Upper lobe of left lung (tissue), 6 donors: ENCODE measurements around the gene RNPS1. TPM values are rescaled to one million over a fixed set of nuclear protein-coding genes. Genes with fewer than 3 reads are reported as not detected.

ENCODE experiments used
- ATAC-seq, 2 donors: fragments of 200-7000 bp; cut with Tn5 transposase; one replicate each; pipeline ENCODE4 v1.9.1; 2022; ENCODE audit warnings: mild to moderate bottlenecking in 2 of 2, moderate library complexity in 2 of 2; ENCODE audit not compliant: low FRiP score in 2 of 2
- DNase-seq, 2 donors: peaks; one replicate each; pipeline ENCODE4 v3.0.0-alpha.2; 2019 to 2020
- H3K27ac ChIP-seq, 4 donors: fragments of 200-600 bp; sonication (generic); one replicate each; pipeline ENCODE4 v1.5.1; 2016 to 2019
- H3K27me3 ChIP-seq, 4 donors: fragments of 200-600 bp; sonication (generic); one replicate each; pipeline ENCODE4 v1.5.1; 2017 to 2019
- H3K36me3 ChIP-seq, 4 donors: fragments of 200-600 bp; sonication (generic); one replicate each; pipeline ENCODE4 v1.5.1; 2016 to 2019
- H3K4me1 ChIP-seq, 4 donors: fragments of 200-600 bp; sonication (generic); one replicate each; pipeline ENCODE4 v1.5.1; 2018 to 2019
- H3K4me3 ChIP-seq, 4 donors: fragments of 200-600 bp; sonication (generic); one replicate each; pipeline ENCODE4 v1.5.1; 2017 to 2019; ENCODE audit warnings: mild to moderate bottlenecking in 2 of 4, moderate library complexity in 1 of 4
- H3K9me3 ChIP-seq, 4 donors: fragments of 200-600 bp; sonication (generic); one replicate each; pipeline ENCODE4 v1.5.1; 2018 to 2019
- EP300 ChIP-seq, 4 donors: sonication (generic); formaldehyde crosslinking; IDR thresholded peaks; one replicate each; pipeline ENCODE4 v1.5.1; 2017; ENCODE audit warnings: antibody characterized with exemption in 4 of 4, control low read depth in 2 of 4
- POLR2A ChIP-seq, 4 donors: fragments of 450-650 bp; IDR thresholded peaks; one replicate each; pipeline ENCODE4 v1.5.1; 2016 to 2017; ENCODE audit warnings: antibody characterized with exemption in 4 of 4, mild to moderate bottlenecking in 2 of 4
- POLR2AphosphoS5 ChIP-seq, 2 donors: sonication (generic); formaldehyde crosslinking; IDR thresholded peaks; one replicate each; pipeline ENCODE4 v1.5.1; 2017; ENCODE audit warnings: antibody characterized with exemption in 2 of 2
- WGBS, 2 donors: methylation state at CpG; one replicate each; pipeline ENCODE4 v1.1.5; 2017 to 2018; 5-methylcytosine and 5-hydroxymethylcytosine counted together
- total RNA-seq, 6 donors: library from RNA; depleted of rRNA in 4 of 6; stranded (reverse); fragments of >200 nt in 4 of 6; gene quantifications; one replicate each; pipeline versions ENCODE4 v1.1.0 to v1.2.1, GENCODE V29; 2016 to 2021
- TF ChIP-seq, protein P1 (sequence below), 6 experiments: fragments of 450-650 bp in 4 of 6; fragments of 200-600 bp in 2 of 6; sonication (generic) in 2 of 6; IDR thresholded peaks; one replicate each; pipeline ENCODE4 v1.5.1; 2016 to 2019; ENCODE audit warnings: antibody characterized with exemption in 6 of 6
- donor health status: DM: no; HTN: no; CAD: no; lungs with moderate emphysema.
- donor health status: DM: no; HTN: yes; CAD: no; lungs with severe emphysema.

RNPS1 gene
- total RNA-seq, 6 donors from 2014 or later = 92.2 to 142 (median 114) TPM

- TF ChIP-seq EP300 (IDR thresholded peaks at IDR 0.05) = no peak
- TF ChIP-seq, protein P1, sequence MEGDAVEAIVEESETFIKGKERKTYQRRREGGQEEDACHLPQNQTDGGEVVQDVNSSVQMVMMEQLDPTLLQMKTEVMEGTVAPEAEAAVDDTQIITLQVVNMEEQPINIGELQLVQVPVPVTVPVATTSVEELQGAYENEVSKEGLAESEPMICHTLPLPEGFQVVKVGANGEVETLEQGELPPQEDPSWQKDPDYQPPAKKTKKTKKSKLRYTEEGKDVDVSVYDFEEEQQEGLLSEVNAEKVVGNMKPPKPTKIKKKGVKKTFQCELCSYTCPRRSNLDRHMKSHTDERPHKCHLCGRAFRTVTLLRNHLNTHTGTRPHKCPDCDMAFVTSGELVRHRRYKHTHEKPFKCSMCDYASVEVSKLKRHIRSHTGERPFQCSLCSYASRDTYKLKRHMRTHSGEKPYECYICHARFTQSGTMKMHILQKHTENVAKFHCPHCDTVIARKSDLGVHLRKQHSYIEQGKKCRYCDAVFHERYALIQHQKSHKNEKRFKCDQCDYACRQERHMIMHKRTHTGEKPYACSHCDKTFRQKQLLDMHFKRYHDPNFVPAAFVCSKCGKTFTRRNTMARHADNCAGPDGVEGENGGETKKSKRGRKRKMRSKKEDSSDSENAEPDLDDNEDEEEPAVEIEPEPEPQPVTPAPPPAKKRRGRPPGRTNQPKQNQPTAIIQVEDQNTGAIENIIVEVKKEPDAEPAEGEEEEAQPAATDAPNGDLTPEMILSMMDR (IDR thresholded peaks at IDR 0.05) = no peak
- no peak for TF ChIP-seq POLR2AphosphoS5 (IDR thresholded peaks at IDR 0.05)
- no peak for TF ChIP-seq POLR2A (IDR thresholded peaks at IDR 0.05)
- H3K4me3 ChIP-seq = no peak overlapping the region
- H3K27me3 ChIP-seq = no peaks in the 10 kb centered on the region
- ATAC-seq (no peak), DNase-seq (peak in 1 of 2 donors; percentile 63)
- peaks cover 7 to 93% (median 65%) of the 10 kb centered on the region in 4 donors for H3K36me3 ChIP-seq
- no peak overlapping the region for H3K27ac ChIP-seq
- H3K4me1 ChIP-seq = peaks cover 0 to 7% (median 0%) of the 10 kb centered on the region in 4 donors
- no peaks in the 10 kb centered on the region for H3K9me3 ChIP-seq
- 83 to 88% methylated on average over 8 to 17 of the region's 21 CpGs for WGBS, 2 donors
These were observed 27.3 kb upstream of the RNPS1 start for GRCh38 chr16:2295056-2295798.

DNA sequence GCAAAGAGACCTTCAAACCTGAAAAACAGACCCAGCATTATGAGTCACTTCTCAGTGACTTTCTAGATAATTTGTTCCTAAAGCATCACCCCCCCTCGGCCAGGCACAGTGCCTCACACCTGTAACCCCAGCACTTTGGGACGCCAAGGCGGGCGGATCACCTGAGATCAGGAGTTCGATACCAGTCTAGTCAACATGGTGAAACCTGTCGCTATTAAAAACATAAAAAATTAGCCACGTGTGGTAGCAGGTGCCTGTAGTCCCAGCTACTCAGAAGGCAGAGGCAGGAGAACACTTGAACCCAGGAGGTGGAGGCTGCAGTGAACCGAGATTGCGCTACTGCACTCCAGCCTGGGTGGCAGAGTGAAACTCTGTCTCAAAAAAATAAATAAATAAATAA lies 24.3 kb upstream of the RNPS1 start:
- no peak for ATAC-seq
- no peak overlapping the region for H3K27ac ChIP-seq
- peaks cover 17 to 94% (median 69%) of the 10 kb centered on the region in 4 donors for H3K36me3 ChIP-seq
- DNase-seq = no peak
- no peak overlapping the region for H3K4me3 ChIP-seq
- no peaks in the 10 kb centered on the region for H3K27me3 ChIP-seq
- TF ChIP-seq, protein P1 (IDR thresholded peaks at IDR 0.05) = no peak
- TF ChIP-seq EP300 (IDR thresholded peaks at IDR 0.05) (no peak), POLR2A (IDR thresholded peaks at IDR 0.05) (no peak), POLR2AphosphoS5 (IDR thresholded peaks at IDR 0.05) (no peak)
- WGBS, 2 donors = 93% methylated on average over 9 of the region's 9 CpGs
- H3K9me3 ChIP-seq = no peaks in the 10 kb centered on the region
- peaks cover 0 to 7% (median 0%) of the 10 kb centered on the region in 4 donors for H3K4me1 ChIP-seq

DNA sequence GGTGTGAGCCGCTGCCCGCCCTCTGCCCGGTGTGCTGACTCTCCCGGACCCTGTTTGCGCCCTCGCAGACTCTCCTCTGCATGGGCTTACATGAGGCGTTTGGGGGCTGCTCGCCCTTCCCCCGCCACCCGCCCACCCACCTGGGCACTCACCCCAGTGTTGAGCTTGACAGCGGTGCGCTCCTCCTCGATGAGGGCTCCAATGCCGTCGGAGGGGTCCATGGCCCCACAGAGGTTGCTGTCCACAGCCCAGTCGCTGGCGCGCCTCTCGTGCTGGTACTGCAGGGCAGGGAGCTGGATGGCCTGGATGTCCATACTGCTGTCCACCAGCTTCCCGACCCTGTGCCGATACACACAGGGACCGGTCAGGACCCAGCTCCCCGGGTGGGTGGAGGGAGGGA lies 21.4 kb upstream of the RNPS1 start:
- DNase-seq = no peak
- Histone ChIP-seq H3K4me3 (no peak overlapping the region), H3K27me3 (no peaks in the 10 kb centered on the region), H3K27ac (no peak overlapping the region), H3K4me1 (no peaks in the 10 kb centered on the region), H3K36me3 (peaks cover 33 to 95% (median 79%) of the 10 kb centered on the region in 4 donors), H3K9me3 (no peaks in the 10 kb centered on the region)
- no peak for ATAC-seq
- TF ChIP-seq EP300 (IDR thresholded peaks at IDR 0.05) (no peak), POLR2A (IDR thresholded peaks at IDR 0.05) (no peak), POLR2AphosphoS5 (IDR thresholded peaks at IDR 0.05) (no peak)
- TF ChIP-seq, protein P1 (IDR thresholded peaks at IDR 0.05) = no peak
- WGBS, 2 donors = 94 to 98% methylated on average over 9 to 16 of the region's 23 CpGs

- H3K9me3 ChIP-seq = no peaks in the 10 kb centered on the region
- TF ChIP-seq POLR2A (IDR thresholded peaks at IDR 0.05) (no peak), EP300 (IDR thresholded peaks at IDR 0.05) (no peak), POLR2AphosphoS5 (IDR thresholded peaks at IDR 0.05) (no peak)
- TF ChIP-seq, protein P1 (IDR thresholded peaks at IDR 0.05) = no peak
- H3K27ac ChIP-seq = no peak overlapping the region
- peaks cover 33 to 96% (median 82%) of the 10 kb centered on the region in 4 donors for H3K36me3 ChIP-seq
- H3K4me3 ChIP-seq = no peak overlapping the region
- WGBS, 2 donors = 71 to 78% methylated on average over 7 to 8 of the region's 8 CpGs
- DNase-seq = no peak
- no peak for ATAC-seq
- H3K4me1 ChIP-seq = no peaks in the 10 kb centered on the region
- no peaks in the 10 kb centered on the region for H3K27me3 ChIP-seq
These were observed 20.8 kb upstream of the RNPS1 start for GRCh38 chr16:2288726-2289125.
